Measurements from ENCODE around the gene PRKAG2.
"Not testable (repeated sequence)": the region's sequence is repeated elsewhere in the genome, so short reads cannot be mapped to it uniquely, and the experiment has no call there.

PRKAG2 gene

GRCh38 chr7:151834271-151835035, 42.5 kb downstream of the PRKAG2 start:
- no peak for DNase-seq (ENCODE audit: low spot score)

GRCh38 chr7:151833691-151834090, 43.2 kb downstream of the PRKAG2 start:
- DNase-seq (ENCODE audit: low spot score) = no peak

- no peak for DNase-seq (ENCODE audit: low spot score)
These were observed 43.7 kb downstream of the PRKAG2 start for GRCh38 chr7:151833213-151833651.

GRCh38 chr7:151832656-151833055, 44.3 kb downstream of the PRKAG2 start:
- DNase-seq (ENCODE audit: low spot score) = no peak

GRCh38 chr7:151832138-151832537, 44.8 kb downstream of the PRKAG2 start:
- no peak for DNase-seq (ENCODE audit: low spot score)

GRCh38 chr7:151831606-151832005, 45.3 kb downstream of the PRKAG2 start:
- no peak for DNase-seq (ENCODE audit: low spot score)

GRCh38 chr7:151830121-151830830, 46.6 kb downstream of the PRKAG2 start:
- no peak for DNase-seq (ENCODE audit: low spot score)

- no peak for DNase-seq (ENCODE audit: low spot score)
These were observed 47.2 kb downstream of the PRKAG2 start for GRCh38 chr7:151829707-151830106.

GRCh38 chr7:151827620-151828019, 49.3 kb downstream of the PRKAG2 start:
- DNase-seq (ENCODE audit: low spot score) = no peak

- not testable (repeated sequence) for DNase-seq (ENCODE audit: low spot score)
These were observed 50.6 kb downstream of the PRKAG2 start for GRCh38 chr7:151826316-151826715.

- DNase-seq (ENCODE audit: low spot score) = no peak
These were observed 51.2 kb downstream of the PRKAG2 start for GRCh38 chr7:151825721-151826120.

- no peak for DNase-seq (ENCODE audit: low spot score)
These were observed 52.5 kb downstream of the PRKAG2 start for GRCh38 chr7:151824373-151824933.

- no peak for DNase-seq (ENCODE audit: low spot score)
These were observed 53.1 kb downstream of the PRKAG2 start for GRCh38 chr7:151823566-151824372.

- DNase-seq (ENCODE audit: low spot score) = no peak
These were observed 54.3 kb downstream of the PRKAG2 start for GRCh38 chr7:151822541-151823181.

- DNase-seq (ENCODE audit: low spot score) = no peak
These were observed 54.9 kb downstream of the PRKAG2 start for GRCh38 chr7:151821806-151822540.

GRCh38 chr7:151821226-151821625, 55.7 kb downstream of the PRKAG2 start:
- DNase-seq (ENCODE audit: low spot score) = no peak

- no peak for DNase-seq (ENCODE audit: low spot score)
These were observed 56.3 kb downstream of the PRKAG2 start for GRCh38 chr7:151820491-151821105.

GRCh38 chr7:151819866-151820265, 57.0 kb downstream of the PRKAG2 start:
- DNase-seq (ENCODE audit: low spot score) = no peak

- no peak for DNase-seq (ENCODE audit: low spot score)
These were observed 58.0 kb downstream of the PRKAG2 start for GRCh38 chr7:151818674-151819519.
